GM23338 (cell line): ENCODE results near the gene CCDC40.

Source experiments
- POLR2AphosphoS5 ChIP-seq: IDR thresholded peaks from 2 replicates; pipeline ENCODE4 v1.6.1; 2016; ENCODE audit warnings: antibody characterized with exemption, low read depth
- TF ChIP-seq, protein P1 (sequence below): fragments of 250-450 bp; sonication (Bioruptor Pico); IDR thresholded peaks from 2 replicates; pipeline ENCODE4 v1.5.0; 2020; ENCODE audit warnings: mild to moderate bottlenecking, moderate library complexity
- TF ChIP-seq, protein P2 (sequence below), 2 experiments: fragments of 200-600 bp in 1 of 2; sonication (generic) in 1 of 2; conservative IDR thresholded peaks; 2 replicates each; pipeline versions ENCODE4 v1.5.1 to v1.6.1; 2016 to 2017; ENCODE audit warnings: antibody characterized with exemption in 2 of 2, low read depth in 2 of 2, mild to moderate bottlenecking in 2 of 2, moderate library complexity in 1 of 2

DNA sequence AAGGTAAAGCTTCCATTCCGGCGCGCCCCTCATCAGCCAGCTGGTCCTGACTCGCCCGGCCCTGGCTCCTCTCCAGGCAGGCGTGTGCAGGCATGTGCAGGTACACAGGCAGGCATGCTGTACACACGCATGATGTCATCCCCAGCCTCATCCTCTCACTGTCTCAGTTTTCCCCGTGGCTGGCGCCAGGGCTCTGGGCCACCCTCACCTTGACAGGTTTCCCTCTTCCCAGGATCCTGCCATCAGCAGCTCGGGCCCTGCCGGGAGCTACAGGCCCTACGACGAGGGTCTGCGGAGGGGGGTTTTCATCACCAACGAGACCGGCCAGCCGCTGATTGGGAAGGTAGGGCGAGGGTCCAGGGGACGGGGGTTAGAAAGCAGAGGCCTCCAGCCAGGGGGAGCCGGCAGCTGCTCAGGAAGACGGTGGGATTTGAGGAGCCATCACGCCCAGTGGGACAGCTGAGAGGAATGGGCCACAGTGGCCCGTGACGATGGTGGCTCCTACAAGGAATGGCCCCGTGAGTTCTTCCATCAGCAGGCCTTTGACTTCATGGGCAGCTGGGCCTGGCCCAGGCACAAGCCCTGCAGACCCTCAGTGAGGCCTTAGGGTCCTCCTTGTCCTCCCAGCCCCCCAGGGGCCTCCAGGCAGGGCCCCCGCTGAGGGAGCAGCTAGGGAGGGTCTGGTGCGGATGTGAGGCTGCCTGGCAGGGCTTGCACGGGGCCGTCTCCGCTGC lies 73.4 kb downstream of the CCDC40 start:
- TF ChIP-seq, protein P1, sequence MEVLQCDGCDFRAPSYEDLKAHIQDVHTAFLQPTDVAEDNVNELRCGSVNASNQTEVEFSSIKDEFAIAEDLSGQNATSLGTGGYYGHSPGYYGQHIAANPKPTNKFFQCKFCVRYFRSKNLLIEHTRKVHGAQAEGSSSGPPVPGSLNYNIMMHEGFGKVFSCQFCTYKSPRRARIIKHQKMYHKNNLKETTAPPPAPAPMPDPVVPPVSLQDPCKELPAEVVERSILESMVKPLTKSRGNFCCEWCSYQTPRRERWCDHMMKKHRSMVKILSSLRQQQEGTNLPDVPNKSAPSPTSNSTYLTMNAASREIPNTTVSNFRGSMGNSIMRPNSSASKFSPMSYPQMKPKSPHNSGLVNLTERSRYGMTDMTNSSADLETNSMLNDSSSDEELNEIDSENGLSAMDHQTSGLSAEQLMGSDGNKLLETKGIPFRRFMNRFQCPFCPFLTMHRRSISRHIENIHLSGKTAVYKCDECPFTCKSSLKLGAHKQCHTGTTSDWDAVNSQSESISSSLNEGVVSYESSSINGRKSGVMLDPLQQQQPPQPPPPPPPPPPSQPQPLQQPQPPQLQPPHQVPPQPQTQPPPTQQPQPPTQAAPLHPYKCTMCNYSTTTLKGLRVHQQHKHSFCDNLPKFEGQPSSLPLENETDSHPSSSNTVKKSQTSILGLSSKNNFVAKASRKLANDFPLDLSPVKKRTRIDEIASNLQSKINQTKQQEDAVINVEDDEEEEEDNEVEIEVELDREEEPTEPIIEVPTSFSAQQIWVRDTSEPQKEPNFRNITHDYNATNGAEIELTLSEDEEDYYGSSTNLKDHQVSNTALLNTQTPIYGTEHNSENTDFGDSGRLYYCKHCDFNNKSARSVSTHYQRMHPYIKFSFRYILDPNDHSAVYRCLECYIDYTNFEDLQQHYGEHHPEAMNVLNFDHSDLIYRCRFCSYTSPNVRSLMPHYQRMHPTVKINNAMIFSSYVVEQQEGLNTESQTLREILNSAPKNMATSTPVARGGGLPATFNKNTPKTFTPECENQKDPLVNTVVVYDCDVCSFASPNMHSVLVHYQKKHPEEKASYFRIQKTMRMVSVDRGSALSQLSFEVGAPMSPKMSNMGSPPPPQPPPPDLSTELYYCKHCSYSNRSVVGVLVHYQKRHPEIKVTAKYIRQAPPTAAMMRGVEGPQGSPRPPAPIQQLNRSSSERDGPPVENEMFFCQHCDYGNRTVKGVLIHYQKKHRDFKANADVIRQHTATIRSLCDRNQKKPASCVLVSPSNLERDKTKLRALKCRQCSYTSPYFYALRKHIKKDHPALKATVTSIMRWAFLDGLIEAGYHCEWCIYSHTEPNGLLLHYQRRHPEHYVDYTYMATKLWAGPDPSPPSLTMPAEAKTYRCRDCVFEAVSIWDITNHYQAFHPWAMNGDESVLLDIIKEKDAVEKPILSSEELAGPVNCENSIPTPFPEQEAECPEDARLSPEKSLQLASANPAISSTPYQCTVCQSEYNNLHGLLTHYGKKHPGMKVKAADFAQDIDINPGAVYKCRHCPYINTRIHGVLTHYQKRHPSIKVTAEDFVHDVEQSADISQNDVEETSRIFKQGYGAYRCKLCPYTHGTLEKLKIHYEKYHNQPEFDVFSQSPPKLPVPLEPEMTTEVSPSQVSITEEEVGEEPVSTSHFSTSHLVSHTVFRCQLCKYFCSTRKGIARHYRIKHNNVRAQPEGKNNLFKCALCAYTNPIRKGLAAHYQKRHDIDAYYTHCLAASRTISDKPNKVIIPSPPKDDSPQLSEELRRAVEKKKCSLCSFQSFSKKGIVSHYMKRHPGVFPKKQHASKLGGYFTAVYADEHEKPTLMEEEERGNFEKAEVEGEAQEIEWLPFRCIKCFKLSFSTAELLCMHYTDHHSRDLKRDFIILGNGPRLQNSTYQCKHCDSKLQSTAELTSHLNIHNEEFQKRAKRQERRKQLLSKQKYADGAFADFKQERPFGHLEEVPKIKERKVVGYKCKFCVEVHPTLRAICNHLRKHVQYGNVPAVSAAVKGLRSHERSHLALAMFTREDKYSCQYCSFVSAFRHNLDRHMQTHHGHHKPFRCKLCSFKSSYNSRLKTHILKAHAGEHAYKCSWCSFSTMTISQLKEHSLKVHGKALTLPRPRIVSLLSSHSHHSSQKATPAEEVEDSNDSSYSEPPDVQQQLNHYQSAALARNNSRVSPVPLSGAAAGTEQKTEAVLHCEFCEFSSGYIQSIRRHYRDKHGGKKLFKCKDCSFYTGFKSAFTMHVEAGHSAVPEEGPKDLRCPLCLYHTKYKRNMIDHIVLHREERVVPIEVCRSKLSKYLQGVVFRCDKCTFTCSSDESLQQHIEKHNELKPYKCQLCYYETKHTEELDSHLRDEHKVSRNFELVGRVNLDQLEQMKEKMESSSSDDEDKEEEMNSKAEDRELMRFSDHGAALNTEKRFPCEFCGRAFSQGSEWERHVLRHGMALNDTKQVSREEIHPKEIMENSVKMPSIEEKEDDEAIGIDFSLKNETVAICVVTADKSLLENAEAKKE, result no peak
- TF ChIP-seq, protein P2, sequence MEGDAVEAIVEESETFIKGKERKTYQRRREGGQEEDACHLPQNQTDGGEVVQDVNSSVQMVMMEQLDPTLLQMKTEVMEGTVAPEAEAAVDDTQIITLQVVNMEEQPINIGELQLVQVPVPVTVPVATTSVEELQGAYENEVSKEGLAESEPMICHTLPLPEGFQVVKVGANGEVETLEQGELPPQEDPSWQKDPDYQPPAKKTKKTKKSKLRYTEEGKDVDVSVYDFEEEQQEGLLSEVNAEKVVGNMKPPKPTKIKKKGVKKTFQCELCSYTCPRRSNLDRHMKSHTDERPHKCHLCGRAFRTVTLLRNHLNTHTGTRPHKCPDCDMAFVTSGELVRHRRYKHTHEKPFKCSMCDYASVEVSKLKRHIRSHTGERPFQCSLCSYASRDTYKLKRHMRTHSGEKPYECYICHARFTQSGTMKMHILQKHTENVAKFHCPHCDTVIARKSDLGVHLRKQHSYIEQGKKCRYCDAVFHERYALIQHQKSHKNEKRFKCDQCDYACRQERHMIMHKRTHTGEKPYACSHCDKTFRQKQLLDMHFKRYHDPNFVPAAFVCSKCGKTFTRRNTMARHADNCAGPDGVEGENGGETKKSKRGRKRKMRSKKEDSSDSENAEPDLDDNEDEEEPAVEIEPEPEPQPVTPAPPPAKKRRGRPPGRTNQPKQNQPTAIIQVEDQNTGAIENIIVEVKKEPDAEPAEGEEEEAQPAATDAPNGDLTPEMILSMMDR (conservative IDR thresholded peaks at IDR 0.05; ENCODE audit: low read depth in 2 of 2), result no peak
- TF ChIP-seq POLR2AphosphoS5, result no peak
